GM20431 (cell line): Measurements from ENCODE around the gene MMP17.

Experiments
- in situ Hi-C: fragments of 300-500 bp; cut with MseI, MboI; formaldehyde crosslinking; loops from one replicate; pipeline ENCODE4 v1.15.0; 2020; ENCODE audit warnings: low sequenced_read_pairs; ENCODE audit not compliant: unreplicated experiment

Gene MMP17

DNA sequence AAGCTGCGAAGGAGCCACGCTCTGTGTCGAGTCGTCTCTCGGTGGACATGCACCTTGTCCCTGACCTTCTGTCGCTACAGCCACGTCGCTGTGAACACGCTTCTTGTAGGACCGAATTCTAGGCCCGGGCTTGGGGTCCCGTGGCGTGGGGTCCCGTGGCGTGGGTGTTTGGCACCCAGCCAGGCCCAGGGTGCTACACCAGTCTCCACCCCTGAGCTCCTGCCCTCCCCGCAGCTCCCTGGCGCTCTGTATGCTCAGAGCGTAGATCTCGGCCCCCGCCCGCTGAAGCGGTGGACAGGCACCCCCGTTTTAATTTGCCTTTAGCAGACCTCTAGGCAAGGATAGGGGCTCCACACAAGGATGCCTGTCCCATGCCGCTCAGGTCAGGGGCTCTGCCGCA lies 16.5 kb downstream of the MMP17 start:
- in situ Hi-C loops = no loop called here

DNA sequence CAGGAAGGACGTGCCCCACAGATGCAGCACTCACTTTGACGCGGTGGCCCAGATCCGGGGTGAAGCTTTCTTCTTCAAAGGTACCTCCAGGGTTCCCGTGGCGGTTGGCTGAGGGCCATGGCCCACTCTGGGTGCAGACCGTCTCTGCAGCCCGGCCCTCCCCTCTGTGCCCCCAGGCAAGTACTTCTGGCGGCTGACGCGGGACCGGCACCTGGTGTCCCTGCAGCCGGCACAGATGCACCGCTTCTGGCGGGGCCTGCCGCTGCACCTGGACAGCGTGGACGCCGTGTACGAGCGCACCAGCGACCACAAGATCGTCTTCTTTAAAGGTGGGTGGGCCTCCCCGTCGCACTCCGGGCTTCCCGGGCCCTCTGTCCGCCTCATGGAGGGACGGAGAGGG lies 16.9 kb downstream of the MMP17 start:
- in situ Hi-C loops = no loop called here

DNA sequence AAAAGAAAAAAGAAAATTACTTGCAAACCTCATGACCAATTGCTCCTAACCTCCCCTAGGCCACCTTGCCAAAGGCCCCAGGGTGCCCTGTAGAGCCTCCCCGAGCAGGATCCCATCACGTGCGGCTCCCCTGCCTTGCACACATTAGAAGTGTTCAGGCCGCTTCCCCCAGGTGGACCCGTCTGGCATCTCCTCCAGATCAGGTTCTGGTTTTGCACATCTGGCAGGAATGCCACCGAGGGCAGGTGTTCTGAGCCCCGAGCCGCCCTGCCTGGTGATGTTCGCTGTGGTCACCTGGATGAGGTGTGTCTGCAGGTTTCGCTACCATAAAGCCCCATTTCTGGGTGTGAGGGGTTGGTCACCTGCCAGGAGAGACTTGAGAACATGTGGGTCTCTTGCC lies 19.3 kb downstream of the MMP17 start:
- in situ Hi-C loops = no loop called here

DNA sequence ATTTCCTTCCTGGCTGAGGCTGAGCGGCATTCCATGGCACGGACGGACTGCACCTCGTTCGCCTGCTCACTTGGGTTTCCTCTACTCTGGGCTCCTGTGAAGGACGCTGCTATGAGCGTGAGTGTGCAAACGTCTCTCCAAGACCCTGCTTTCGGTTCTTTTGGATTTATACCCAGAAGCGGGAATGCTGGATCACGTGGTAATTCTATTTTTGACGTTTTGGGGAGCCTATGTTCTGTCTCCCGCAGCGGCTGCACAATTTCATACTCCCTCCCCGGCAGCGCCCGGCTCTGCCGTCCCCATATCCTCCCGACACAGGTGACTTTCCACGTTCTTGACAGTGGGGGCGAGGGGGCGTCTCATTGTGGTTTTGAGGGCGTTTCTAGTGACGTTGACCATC lies 20.6 kb downstream of the MMP17 start:
- in situ Hi-C loops = no loop called here

DNA sequence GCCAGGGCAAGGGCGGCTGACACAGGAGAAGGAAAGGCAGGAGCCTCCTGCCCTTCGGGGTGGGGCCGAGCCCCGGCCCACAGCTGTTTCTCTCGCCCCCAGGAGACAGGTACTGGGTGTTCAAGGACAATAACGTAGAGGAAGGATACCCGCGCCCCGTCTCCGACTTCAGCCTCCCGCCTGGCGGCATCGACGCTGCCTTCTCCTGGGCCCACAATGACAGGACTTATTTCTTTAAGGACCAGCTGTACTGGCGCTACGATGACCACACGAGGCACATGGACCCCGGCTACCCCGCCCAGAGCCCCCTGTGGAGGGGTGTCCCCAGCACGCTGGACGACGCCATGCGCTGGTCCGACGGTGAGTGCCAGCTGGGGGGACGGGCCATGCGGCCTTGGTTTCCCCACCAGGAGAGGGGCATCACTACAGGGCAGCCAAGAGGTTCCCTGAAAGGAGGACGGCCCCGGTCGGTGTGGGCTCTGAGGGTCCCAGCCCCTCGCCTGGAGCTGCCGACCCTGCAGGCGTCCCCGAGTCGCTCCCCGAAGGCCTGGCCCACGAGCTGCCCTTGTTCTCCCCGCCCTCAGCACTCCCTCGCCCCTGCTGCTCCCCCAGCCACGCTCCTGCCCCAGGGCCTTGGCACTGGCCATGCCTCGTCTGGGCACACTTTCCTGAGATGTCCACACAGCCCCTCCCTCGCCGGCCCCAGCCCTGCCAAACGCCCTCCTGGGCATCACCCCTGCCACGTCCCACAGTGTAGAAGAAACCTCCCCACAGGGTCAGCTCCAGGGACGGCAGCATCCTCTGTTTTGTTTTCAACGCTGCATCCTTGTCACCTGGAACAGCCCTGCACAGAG lies 21.7 kb downstream of the MMP17 start:
- in situ Hi-C loops = no loop called here

DNA sequence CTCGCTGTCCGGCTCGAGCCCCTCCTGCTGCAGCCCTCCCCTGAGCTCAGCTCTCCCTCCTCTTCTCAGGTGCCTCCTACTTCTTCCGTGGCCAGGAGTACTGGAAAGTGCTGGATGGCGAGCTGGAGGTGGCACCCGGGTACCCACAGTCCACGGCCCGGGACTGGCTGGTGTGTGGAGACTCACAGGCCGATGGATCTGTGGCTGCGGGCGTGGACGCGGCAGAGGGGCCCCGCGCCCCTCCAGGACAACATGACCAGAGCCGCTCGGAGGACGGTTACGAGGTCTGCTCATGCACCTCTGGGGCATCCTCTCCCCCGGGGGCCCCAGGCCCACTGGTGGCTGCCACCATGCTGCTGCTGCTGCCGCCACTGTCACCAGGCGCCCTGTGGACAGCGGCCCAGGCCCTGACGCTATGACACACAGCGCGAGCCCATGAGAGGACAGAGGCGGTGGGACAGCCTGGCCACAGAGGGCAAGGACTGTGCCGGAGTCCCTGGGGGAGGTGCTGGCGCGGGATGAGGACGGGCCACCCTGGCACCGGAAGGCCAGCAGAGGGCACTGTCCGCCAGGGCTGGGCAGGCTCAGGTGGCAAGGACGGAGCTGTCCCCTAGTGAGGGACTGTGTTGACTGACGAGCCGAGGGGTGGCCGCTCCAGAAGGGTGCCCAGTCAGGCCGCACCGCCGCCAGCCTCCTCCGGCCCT lies 22.8 kb downstream of the MMP17 start:
- in situ Hi-C loops = no loop called here

DNA sequence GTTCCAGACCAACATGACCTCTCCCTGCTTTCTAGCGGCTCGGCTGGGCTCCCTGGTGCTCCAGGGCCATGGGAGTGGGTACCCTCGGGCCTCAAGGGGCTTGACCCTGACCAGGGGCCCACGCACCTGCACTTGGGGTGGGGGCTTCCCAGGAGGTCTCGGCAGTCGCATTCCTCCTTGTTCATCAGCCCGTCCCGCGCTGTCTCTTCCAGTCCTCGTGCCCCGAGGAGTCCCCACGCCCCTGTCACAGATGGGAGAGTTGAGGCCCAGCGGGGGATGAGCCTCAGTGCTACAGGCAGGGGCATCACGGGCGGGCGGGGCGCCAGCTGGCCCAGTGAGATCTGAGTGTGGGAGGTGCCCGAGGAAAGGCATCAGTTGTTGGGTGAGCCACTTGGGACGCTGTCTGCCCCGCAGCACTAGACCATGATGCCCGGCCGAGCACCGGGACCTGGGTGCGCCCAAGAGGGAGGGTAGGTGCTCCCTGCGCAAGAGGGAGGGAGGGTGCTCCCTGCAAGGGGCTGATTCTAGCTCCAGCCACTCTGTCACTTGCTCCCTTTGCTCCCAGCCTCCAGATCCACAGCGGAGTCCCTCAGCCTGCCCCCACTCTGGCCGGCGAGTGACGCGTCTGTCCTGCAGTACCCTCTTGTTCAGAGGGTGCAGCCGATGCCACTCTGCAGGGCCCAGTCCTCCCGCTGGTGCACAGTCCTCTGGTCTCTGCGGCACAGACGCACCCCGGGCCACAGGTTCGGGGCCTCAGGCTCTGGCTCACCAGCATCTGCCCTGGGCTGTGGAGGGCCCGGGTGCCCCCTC lies 23.8 kb downstream of the MMP17 start:
- in situ Hi-C loops = no loop called here

DNA sequence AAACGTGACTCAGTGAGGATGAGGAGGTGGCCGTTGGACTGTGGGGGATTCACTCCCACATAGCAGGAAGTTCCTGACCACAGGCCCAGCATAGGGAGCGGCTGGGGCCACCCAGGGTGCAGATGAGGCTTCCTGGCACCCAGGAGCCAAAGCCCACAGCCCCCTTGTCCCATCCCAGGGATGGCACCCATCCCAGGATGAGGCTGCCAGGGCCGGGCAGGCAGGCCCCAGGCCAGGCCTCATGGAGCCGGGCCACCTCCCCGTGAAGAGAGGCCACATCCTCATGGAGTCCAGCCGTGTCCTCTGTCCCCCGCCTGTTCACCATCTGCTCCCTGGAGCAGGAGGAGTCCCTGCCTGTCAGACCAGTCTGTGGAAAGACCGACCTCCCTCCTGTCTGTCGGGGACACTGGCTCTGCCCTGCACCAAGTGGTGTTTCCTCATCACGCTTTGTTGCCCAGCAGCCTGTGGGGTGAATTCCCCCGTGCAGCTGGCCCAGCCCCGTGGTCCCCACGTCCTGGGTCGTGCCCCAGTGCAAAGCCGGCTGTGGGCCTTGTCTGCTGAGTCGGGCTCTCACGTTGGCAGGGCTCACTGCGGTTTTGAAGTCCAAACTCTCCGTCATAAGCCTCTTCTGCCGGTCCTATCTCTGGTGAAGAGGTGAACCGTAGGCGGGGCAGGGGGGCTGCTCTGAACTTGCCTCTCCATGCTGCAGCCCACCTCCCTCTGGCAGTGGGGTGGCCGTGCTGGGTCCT lies 24.5 kb downstream of the MMP17 start:
- in situ Hi-C loops = no loop called here

DNA sequence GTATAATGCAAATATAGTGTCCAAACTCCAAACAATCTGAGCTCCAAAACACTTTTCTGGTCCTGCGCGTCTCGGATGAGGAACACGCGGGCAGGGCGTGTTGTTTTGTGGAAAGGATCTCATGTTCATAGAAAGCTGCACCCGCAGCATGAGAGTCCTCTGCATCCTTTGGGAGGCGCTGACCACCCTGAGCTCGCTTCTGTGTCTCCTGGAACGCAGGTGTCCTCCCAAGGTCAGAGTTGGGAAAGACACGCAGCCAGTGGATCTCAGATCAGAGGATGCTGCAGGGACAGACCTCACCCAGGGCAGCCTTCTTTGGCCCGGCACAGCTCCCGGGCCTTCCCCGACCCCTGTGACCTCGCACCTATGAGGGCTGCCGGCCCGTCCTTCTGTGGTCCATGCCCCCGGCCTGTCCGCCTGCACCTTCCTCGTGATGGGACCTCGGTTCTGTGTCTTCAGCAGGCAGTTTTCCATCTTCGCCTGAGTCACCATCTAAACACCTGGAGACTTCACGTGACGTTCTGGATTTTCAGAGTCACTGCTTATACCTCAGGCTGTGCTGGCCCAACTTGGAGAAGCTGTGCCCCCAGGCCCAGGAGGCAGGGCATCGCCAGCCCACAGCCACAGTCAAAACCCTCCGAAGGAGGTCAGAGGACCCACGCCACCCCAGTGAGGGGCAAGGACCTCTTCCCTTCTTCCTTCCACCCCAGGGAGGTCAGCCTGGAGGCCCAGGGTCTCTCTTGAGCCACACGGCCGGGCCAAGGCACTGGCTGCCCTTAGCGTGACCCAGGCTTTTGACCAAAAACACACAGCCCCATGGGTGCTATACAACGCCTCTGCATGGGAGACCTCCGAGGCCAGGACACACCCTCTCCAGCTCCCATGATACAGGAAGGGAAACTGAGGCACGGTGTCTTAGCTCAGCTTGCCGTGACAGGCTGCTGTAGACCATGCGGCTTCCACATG lies 25.9 kb downstream of the MMP17 start:
- in situ Hi-C loops = no loop called here

DNA sequence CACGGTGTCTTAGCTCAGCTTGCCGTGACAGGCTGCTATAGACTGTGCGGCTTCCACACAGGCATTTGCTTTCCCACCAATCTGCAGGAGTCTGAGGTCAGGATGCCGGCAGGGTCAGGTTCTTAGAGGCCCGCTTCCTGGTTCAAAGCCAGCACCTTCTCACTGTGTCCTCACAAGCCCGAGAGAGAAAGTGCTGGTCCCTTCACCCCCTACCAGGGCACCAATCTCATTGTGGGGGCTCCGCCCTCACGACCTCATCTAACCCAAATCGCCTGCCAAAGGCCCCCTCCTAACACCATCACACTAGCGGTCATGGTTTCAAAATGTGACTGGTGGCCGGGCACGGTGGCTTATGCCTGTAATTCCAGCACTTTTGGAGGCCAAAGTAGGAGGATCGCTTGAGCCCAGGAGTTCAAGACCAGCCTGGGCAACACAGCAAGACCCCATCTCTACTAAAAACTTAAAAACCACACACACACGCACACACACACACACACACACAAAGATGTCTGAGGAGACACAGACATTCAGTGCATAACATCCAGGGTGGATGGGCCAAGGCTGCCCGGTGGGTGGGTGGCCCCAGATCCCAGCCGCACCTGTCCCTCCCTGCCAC lies 26.8 kb downstream of the MMP17 start:
- in situ Hi-C loops = no loop called here

DNA sequence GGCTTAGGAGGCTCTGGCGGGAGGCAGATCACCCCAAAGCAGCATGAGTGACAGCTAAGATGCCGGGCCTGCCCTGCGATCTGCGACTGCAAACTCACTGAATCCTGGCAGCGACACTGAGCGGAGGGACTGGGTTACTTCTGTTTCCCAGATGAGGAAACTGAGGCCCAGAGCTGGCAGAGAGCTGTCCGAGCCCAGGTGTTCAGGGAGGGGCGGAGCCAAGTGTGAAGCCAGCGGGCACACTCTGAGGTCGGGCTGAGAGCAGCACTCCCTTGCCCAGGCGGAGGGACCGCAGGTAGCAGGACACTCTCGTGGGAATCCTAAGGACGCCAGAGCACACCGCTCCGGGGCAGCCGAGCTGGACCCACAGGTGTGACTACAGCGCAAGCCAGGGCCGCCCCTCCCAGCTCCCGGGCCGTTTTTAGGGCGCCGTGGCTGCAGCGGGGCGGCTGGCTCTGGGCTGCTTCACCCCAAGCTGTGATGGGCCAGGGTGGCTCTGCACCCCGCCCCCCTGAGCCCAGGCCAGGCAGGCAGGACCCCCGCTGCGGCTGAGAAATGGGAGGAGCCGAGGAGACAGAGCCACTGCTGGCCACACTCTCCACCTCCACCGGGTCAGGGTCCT lies 27.4 kb downstream of the MMP17 start:
- in situ Hi-C loops = no loop called here

DNA sequence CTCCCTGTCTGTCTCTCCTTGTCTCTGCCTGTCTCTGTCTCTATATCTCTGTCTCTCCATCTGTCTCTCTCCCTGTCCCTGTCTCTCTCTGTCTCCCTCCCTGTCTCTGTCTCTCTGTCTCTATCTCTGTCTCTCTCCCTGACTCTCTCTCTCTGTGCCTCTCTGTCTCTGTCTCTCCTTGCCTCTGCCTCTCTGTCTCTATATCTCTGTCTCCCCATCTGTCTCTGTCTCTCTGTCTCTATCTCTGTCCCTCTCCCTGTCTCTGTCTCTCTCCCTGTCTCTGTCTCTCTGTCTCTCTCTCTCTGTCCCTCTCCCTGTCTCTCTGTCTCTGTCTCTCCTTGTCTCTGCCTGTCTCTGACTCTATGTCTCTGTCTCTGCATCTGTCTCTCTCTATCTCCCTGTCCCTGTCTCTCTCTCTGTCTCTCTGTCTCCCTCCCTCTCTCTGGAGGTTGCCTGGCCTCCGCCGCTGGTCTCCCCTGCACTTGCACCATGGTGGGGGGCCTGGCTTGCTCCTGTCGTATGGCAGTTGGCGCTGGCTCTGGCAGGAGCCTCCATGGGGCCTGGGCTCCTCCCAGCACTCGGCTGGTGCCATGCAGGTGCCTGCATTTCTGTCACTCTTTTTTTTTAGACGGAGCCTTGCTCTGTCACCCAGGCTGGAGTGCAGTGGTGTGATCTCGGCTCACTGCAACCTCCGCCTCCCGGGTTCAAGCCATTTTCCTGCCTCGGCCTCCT lies 28.3 kb downstream of the MMP17 start:
- in situ Hi-C loops = no loop called here

DNA sequence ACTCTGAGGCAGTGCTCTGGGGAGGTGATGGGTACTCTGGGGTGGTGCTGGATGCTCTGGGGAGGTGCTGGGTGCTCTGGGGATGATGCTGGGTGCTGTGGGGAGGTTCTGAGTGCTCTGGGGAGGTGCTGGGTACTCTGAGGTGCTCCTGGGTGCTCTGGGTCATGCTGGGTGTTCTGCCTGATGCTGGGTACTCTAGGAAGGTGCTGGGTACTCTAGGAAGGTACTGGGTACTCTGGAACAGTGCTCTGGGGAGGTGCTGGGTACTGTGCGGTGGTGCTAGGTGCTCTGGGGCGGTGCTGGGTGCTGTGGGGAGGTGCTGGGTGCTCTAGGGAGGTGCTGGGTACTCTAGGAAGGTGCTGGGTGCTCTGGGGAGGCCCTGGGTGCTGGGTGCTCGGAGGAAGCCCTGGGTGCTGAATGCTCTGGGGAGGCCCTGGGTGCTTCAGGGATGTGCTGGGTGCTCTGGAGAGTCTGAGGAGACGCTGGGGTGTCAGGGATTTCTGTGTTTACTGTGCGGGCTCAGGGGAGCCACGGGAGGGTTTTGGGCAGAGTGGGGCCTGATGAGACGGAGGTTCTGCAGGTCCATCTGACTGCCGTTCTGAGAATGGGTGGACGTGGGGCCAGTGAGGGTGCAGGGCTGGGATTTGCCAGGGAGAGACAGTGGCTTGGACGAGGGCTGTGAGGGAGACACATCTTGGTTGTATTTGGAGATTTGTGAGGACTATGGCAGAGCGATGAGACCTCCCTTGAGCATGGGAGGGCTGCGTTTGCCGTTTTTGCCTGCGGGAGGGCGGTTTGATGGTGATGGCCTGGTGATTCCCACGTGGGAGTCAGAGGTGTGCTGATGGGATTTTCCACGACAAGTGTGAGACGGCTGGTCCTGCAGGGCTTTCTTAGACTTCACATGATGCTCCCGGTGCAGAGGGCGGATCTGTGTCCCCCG lies 30.0 kb downstream of the MMP17 start:
- in situ Hi-C loops = no loop called here

DNA sequence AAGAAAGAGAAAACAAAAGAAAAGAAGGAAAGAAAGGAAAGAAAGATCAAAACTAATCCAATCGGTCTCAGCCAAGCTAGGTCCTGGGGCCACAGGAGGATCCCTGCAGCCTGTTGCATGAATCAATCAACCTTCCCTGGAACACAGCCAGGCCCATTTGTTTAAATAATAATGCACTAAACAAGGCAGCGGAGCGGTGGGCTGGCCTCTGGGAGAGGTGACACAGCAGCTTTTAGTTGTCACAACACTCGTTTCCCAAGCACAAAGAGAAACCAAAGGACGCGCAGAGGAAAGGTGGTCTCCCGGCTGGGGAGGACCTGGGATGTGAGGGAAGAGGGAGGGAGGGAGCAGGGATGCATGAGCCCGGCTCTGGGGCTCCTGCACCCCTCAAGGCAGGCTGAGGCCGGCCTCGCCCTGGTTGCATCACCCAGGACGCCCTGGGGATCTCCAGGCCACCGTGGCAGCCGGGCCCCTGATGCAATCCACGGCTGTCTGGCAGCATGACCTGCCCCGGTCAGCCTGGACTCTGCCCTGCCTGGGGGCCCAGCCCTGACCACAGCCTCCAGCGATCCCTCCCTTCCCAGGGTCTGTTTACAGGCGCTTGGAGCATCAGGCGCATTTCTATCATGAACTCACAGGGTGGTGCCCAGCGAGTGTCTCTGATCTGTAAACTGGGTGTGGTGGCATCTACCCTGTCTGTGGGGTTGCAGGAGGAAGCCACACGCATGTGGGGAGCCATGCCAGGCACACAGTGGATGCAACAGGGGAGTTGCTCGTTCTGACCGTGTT lies 32.5 kb downstream of the MMP17 start:
- in situ Hi-C loops = no loop called here

DNA sequence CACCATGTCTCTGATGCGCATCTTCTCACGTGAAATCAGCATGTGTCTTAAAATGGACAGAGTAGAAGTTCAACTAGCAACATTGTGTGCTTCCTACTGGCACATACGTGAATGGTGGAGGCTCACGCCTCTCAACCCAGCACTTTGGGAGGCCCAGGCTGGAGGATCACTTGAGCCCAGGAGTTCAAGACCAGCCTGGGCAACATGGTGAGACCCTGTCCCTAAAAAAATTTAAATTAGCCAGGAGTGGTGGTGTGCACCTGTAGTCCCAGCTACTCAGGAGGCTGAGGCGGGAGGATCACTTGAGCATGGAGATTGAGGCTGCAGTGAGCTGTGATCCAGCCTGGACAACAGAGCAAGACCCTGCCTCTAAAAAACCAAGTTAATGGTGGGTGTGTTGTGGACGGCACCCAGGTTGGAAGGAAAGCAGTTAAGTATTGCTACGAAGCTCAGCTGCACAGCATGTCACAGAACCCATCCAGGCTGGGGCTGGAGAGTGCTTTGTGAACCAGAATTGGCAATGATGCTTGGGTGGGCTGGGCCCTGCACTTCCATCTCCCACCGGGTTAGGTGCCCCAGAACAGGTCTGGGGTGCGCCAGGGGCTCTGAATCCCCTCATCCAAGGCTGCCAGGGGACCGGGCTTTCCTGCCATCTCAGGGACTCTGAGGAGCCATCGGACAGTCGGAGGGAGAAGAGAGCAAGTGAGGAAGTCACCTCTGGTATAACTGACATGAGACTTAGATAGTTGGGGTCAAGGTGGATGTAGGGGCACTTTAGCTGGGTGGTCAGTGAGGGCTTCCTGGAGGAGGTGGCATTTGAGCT lies 33.3 kb downstream of the MMP17 start:
- in situ Hi-C loops = no loop called here
